ENCODE measurements around the gene NANOGP8.

DNA sequence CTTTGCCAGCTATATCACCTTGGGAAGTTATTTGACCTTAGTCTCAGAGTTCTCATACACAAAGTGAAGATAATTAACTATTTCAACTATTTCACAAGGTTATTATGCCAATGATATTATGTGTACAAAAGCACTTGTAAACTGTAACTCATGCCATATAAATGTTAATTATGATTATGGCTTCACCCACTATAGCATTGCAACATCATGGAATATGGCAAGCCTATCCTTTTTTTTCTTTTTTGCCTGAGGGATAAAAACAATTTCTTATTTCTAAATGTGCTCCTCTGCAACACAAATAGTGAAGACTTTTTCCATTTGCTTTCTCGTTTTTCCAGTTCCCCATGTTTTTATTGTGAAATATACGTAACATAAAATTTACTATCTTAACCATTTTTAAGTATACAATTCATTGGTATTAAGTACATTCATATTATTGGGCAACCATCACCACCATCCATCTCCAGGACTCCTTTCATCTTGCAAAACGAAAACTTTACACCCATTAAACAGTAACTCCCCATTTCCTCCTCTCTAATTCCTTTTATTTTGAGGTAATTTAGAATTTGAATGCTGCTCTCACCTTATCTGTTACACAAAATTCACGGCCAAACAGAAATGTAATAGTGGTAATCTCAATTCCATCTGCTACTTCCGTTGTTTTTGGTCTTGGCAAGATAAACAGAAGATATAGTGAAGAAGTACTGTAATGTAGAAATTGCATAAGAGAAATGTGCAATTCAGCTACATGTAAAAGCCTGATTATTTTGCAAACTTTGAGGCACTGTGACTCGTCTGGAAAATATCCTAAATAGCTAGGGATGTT, 46.3 kb downstream of the NANOGP8 start:
- TF ChIP-seq, protein P1, sequence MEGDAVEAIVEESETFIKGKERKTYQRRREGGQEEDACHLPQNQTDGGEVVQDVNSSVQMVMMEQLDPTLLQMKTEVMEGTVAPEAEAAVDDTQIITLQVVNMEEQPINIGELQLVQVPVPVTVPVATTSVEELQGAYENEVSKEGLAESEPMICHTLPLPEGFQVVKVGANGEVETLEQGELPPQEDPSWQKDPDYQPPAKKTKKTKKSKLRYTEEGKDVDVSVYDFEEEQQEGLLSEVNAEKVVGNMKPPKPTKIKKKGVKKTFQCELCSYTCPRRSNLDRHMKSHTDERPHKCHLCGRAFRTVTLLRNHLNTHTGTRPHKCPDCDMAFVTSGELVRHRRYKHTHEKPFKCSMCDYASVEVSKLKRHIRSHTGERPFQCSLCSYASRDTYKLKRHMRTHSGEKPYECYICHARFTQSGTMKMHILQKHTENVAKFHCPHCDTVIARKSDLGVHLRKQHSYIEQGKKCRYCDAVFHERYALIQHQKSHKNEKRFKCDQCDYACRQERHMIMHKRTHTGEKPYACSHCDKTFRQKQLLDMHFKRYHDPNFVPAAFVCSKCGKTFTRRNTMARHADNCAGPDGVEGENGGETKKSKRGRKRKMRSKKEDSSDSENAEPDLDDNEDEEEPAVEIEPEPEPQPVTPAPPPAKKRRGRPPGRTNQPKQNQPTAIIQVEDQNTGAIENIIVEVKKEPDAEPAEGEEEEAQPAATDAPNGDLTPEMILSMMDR (IDR thresholded peaks at IDR 0.05; ENCODE audit: low read length): no peak
- no peak for TF ChIP-seq EZH2 (IDR thresholded peaks at IDR 0.05; ENCODE audit: borderline replicate concordance, low read length)
